ENCODE results near the gene MYO16. TPM values are rescaled to one million over a fixed set of nuclear protein-coding genes. Genes with fewer than 3 reads are reported as not detected.

The MYO16 gene
- total RNA-seq, result under 1 TPM in 5 of 7 donors, not detected in 2; under 0.01 to 0.31 (median 0.15) TPM
- polyA plus RNA-seq, result under 1 TPM; 0.16 to 0.37 TPM
- long read RNA-seq, donor 1, partial matches to known transcripts, result 1 of 1 reads
- long read RNA-seq, donor 1, other reads (novel, unspliced or antisense), result 0 of 1 reads
- long read RNA-seq, donor 2, result 0 reads
- long read RNA-seq, donor 3, partial matches to known transcripts, result 2 of 4 reads
- long read RNA-seq, donor 3, other reads (novel, unspliced or antisense), result 2 of 4 reads

GRCh38 chr13:108629181-108629752, at the start of gene MYO16:
MYO16 (plus strand) TSS chr13:108629611; CDS start chr13:108629845, 234 bp downstream.
- intact Hi-C loops (cut with DNase I), result no loop called here
- Histone ChIP-seq H3K36me3 (no peaks in the 10 kb centered on the region), H3K4me1 (ENCODE audit: insufficient read depth) (no peaks in the 10 kb centered on the region), H3K27me3 (no peaks in the 10 kb centered on the region), H3K27ac (no peak within 1 kb of the TSS), H3K9me3 (no peaks in the 10 kb centered on the region), H3K4me3 (no peak within 1 kb of the TSS)
- WGBS, 3 donors, result 24 to 34% (median 28%) methylated on average over 11 of the region's 11 CpGs
- TF ChIP-seq CTCF (IDR thresholded peaks at IDR 0.05), result no peak
- no peak for TF ChIP-seq POLR2A (IDR thresholded peaks at IDR 0.05)
- TF ChIP-seq EP300 (IDR thresholded peaks at IDR 0.05), result no peak
- no peak for DNase-seq

- 85 to 87% (median 87%) methylated on average over 3 of the region's 3 CpGs for WGBS, 3 donors
- no peaks in the 10 kb centered on the region for H3K27me3 ChIP-seq
- H3K4me1 ChIP-seq (ENCODE audit: insufficient read depth), result no peaks in the 10 kb centered on the region
- no peak overlapping the region for H3K27ac ChIP-seq
- H3K9me3 ChIP-seq, result no peaks in the 10 kb centered on the region
- TF ChIP-seq POLR2A (IDR thresholded peaks at IDR 0.05), result no peak
- TF ChIP-seq EP300 (IDR thresholded peaks at IDR 0.05), result no peak
- TF ChIP-seq CTCF (IDR thresholded peaks at IDR 0.05), result no peak
- DNase-seq, result no peak
- H3K4me3 ChIP-seq, result no peak overlapping the region
- intact Hi-C loops (cut with DNase I), result no loop called here
- H3K36me3 ChIP-seq, result no peaks in the 10 kb centered on the region
Measured at GRCh38 chr13:108586826-108587225, 42.6 kb upstream of the MYO16 start.

GRCh38 chr13:108588516-108588915, 40.9 kb upstream of the MYO16 start:
- Histone ChIP-seq H3K4me1 (ENCODE audit: insufficient read depth) (no peaks in the 10 kb centered on the region), H3K36me3 (no peaks in the 10 kb centered on the region)
- WGBS, 3 donors, result 62 to 78% (median 73%) methylated on average over 3 of the region's 3 CpGs

GRCh38 chr13:108594153-108594552, 35.3 kb upstream of the MYO16 start:
- H3K27me3 ChIP-seq, result no peaks in the 10 kb centered on the region
- H3K9me3 ChIP-seq, result no peaks in the 10 kb centered on the region
- TF ChIP-seq EP300 (IDR thresholded peaks at IDR 0.05), result no peak
- no peak for TF ChIP-seq POLR2A (IDR thresholded peaks at IDR 0.05)
- no peak overlapping the region for H3K4me3 ChIP-seq
- H3K4me1 ChIP-seq (ENCODE audit: insufficient read depth), result no peaks in the 10 kb centered on the region
- intact Hi-C loops (cut with DNase I), result no loop called here
- no peak for DNase-seq
- no peak overlapping the region for H3K27ac ChIP-seq
- no peaks in the 10 kb centered on the region for H3K36me3 ChIP-seq
- 22 to 37% (median 33%) methylated on average over 3 of the region's 3 CpGs for WGBS, 3 donors

More at GRCh38 chr13:108588516-108588915, 40.9 kb upstream of the MYO16 start:
- Histone ChIP-seq H3K9me3 (no peaks in the 10 kb centered on the region), H3K27ac (no peak overlapping the region), H3K4me3 (no peak overlapping the region), H3K27me3 (no peaks in the 10 kb centered on the region)
- intact Hi-C loops (cut with DNase I), result no loop called here
- no peak for DNase-seq
- TF ChIP-seq EP300 (IDR thresholded peaks at IDR 0.05), result no peak
- no peak for TF ChIP-seq CTCF (IDR thresholded peaks at IDR 0.05)
- no peak for TF ChIP-seq POLR2A (IDR thresholded peaks at IDR 0.05)

All from ovary (tissue), 10 donors.